Upper lobe of right lung (tissue), 1 donor: ENCODE measurements around the gene HAL. TPM values are rescaled to one million over a fixed set of nuclear protein-coding genes. Genes with fewer than 3 reads are reported as not detected.

ENCODE experiments used
- ATAC-seq: fragments of 200-7000 bp; cut with Tn5 transposase; one replicate; pipeline ENCODE4 v1.9.1; 2020; ENCODE audit warnings: mild to moderate bottlenecking, moderate library complexity
- DNase-seq: peaks from one replicate; pipeline ENCODE4 v3.0.0-alpha.2; 2020
- H3K27ac ChIP-seq: fragments of 200-600 bp; one replicate; pipeline ENCODE4 v1.8.0; 2022
- H3K27me3 ChIP-seq: fragments of 200-600 bp; one replicate; pipeline ENCODE4 v1.8.0; 2022; ENCODE audit warnings: mild to moderate bottlenecking
- H3K36me3 ChIP-seq: fragments of 200-600 bp; one replicate; pipeline ENCODE4 v1.8.0; 2022
- H3K4me1 ChIP-seq: fragments of 200-600 bp; one replicate; pipeline ENCODE4 v1.8.0; 2022
- H3K4me3 ChIP-seq: fragments of 200-600 bp; one replicate; pipeline ENCODE4 v1.8.0; 2022; ENCODE audit warnings: mild to moderate bottlenecking
- H3K9me3 ChIP-seq: fragments of 200-600 bp; one replicate; pipeline ENCODE4 v1.8.0; 2022
- intact Hi-C: fragments of 100-400 bp; cut with DNase I; formaldehyde crosslinking; loops from one replicate; pipeline ENCODE4 v1.11.0; 2022
- total RNA-seq: library from RNA; stranded (reverse); fragmentation: NEBNext Ultra II Directional; extraction: Animal tissue kit (Norgen Biotek cat#: 25700); gene quantifications from one replicate; pipeline ENCODE4 v1.2.1, GENCODE V29; 2021
- TF ChIP-seq, protein P1 (sequence below): fragments of 200-600 bp; IDR thresholded peaks from one replicate; pipeline ENCODE4 v1.8.0; 2022; ENCODE audit warnings: antibody characterized with exemption
- donor health status: DM: no; HTN: yes; CAD: no; lungs with severe emphysema.

HAL gene
- total RNA-seq, 1 donor from 2014 or later: 6.2 TPM

DNA sequence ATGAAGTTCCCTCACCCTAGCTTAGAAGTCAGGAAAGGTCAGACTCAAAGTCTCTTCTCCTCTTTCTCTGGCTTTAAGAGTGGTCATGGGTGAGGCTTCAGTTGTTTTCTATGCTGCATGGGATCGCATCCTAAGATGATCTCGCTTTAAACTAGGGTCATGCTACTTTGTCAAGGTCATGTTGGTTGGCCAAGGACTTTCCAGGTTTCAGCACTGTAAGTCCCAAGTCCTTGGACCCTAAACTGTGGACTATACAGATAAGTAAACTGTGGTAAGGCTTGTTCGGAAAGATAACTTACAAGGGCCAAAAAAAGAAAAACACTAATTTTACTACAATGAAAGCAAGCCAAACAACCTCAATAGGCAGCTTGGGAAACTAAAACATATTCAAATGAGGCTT, 17.4 kb downstream of the HAL start:
- H3K4me3 ChIP-seq: no peak overlapping the region
- H3K36me3 ChIP-seq: no peaks in the 10 kb centered on the region
- DNase-seq (no peak), ATAC-seq (no peak)
- no peaks in the 10 kb centered on the region for H3K9me3 ChIP-seq
- intact Hi-C loops: no loop called here
- H3K4me1 ChIP-seq: no peaks in the 10 kb centered on the region
- H3K27me3 ChIP-seq: no peaks in the 10 kb centered on the region
- TF ChIP-seq, protein P1, sequence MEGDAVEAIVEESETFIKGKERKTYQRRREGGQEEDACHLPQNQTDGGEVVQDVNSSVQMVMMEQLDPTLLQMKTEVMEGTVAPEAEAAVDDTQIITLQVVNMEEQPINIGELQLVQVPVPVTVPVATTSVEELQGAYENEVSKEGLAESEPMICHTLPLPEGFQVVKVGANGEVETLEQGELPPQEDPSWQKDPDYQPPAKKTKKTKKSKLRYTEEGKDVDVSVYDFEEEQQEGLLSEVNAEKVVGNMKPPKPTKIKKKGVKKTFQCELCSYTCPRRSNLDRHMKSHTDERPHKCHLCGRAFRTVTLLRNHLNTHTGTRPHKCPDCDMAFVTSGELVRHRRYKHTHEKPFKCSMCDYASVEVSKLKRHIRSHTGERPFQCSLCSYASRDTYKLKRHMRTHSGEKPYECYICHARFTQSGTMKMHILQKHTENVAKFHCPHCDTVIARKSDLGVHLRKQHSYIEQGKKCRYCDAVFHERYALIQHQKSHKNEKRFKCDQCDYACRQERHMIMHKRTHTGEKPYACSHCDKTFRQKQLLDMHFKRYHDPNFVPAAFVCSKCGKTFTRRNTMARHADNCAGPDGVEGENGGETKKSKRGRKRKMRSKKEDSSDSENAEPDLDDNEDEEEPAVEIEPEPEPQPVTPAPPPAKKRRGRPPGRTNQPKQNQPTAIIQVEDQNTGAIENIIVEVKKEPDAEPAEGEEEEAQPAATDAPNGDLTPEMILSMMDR: no peak
- H3K27ac ChIP-seq: no peak overlapping the region

DNA sequence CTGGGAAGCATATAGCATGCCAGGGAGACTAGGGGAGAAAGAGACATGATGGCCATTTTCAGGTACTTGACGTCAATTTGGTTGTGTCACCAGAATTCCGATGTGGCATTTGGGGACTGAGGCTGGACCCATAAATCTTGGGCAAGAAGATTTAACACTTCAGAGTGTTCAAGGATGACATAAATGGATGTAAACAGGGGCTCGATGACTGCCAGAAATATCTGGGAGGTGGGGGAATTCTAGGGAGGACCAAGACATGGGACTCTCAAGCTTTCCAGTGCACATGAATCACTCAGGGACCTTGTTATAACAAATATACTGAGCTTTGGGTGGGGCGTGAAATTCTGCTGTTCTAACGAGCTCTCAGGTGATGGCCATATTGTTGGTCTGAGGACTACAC, 17.8 kb downstream of the HAL start:
- Histone ChIP-seq H3K9me3 (no peaks in the 10 kb centered on the region), H3K4me3 (no peak overlapping the region), H3K27ac (no peak overlapping the region), H3K27me3 (no peaks in the 10 kb centered on the region), H3K36me3 (no peaks in the 10 kb centered on the region), H3K4me1 (no peaks in the 10 kb centered on the region)
- intact Hi-C loops: no loop called here
- TF ChIP-seq, protein P1: no peak
- no peak for DNase-seq
- no peak for ATAC-seq

DNA sequence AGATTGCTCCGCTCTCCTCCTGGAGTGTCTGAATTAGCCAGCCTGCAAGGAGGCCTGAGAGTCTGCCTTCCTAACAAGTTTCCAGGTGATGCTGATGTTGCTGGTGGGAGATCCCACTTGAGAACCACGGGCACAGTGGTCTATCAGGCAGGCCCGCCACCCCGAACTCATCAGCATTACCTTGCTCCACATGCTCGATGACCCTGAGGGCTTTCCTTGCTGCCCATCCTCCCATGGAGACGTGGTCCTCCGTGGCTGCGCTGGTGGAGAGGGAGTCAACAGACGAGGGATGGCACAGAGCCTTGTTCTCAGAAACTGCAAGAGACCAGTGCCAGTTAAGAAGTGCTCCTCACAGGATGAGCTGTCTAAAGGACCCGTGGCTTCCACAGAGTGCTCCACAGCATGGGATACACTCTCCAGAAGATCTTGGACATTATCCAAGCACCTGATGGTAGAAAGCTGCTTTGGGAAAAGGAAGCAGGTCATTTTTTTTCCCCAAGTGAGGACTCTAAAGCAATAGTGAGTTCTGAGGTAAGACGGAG, 18.3 kb downstream of the HAL start:
- TF ChIP-seq, protein P1: no peak
- Histone ChIP-seq H3K4me3 (no peak overlapping the region), H3K36me3 (no peaks in the 10 kb centered on the region), H3K4me1 (no peaks in the 10 kb centered on the region), H3K27ac (no peak overlapping the region), H3K9me3 (no peaks in the 10 kb centered on the region), H3K27me3 (no peaks in the 10 kb centered on the region)
- no peak for DNase-seq
- ATAC-seq: no peak
- intact Hi-C loops: no loop called here

DNA sequence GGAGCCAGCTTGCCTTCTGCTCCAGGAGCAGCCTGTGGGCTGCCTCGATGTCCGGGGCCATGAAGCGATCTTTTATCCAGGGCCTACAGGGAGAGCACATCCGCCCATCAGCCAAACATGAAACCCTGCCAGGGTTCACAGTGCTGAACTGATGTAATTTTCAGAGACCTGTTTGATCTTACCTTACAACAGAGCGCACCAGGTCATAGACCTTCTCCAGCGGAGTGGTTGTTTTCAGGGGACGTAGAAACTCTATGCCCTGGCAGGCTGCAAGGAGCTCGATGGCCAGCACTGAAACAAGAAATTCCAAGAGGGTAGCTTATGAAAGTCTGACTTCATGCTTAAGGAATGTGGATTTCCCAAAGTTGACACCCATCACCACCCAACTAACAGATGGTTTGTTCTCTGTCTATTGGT, 19.7 kb downstream of the HAL start:
- intact Hi-C loops: no loop called here
- no peak overlapping the region for H3K4me3 ChIP-seq
- no peaks in the 10 kb centered on the region for H3K9me3 ChIP-seq
- no peaks in the 10 kb centered on the region for H3K4me1 ChIP-seq
- TF ChIP-seq, protein P1: no peak
- no peak for DNase-seq
- no peaks in the 10 kb centered on the region for H3K27me3 ChIP-seq
- no peak for ATAC-seq
- no peaks in the 10 kb centered on the region for H3K36me3 ChIP-seq
- no peak overlapping the region for H3K27ac ChIP-seq

DNA sequence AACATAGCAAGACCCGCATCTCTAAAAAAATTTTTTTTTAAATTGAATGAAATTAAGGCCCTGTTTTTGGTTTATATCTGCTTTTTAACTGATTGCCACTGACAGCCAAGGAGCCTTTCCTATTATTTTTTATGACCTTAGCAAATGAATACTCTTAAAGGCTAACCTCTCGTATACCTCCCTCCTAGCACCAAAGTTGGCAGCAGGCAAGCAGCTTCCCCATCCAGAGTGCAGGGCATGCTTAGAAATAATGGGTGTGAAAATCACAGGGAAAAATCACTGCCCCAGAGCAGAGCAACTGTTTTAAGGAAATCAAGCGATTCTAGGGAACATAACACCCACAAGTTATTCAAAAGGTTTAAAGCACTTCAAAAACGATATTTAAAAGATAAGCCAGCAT, 20.7 kb downstream of the HAL start:
- ATAC-seq (no peak), DNase-seq (no peak)
- intact Hi-C loops: no loop called here
- H3K9me3 ChIP-seq: no peaks in the 10 kb centered on the region
- no peak overlapping the region for H3K27ac ChIP-seq
- H3K27me3 ChIP-seq: no peaks in the 10 kb centered on the region
- H3K4me3 ChIP-seq: no peak overlapping the region
- no peaks in the 10 kb centered on the region for H3K36me3 ChIP-seq
- TF ChIP-seq, protein P1: no peak
- H3K4me1 ChIP-seq: no peaks in the 10 kb centered on the region

DNA sequence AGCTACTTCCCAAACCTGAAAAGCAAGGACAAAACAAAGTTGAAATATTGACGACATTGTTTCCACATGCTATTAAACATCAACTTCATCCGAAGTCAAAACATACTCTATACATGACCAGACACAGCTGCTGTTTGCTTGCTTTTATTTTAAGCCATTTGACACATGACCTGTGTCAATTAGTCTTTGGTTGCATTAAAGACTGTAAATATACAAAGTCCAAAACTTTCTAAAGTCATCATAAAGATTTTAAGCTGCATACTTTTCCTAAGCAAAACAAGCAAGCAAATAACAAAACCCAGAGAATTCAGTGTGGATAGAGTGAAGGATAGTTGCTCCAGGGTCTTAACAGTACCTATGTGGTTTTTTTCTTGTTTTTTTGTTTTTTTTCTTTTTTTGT, 21.8 kb downstream of the HAL start:
- no peaks in the 10 kb centered on the region for H3K36me3 ChIP-seq
- TF ChIP-seq, protein P1: no peak
- no peaks in the 10 kb centered on the region for H3K9me3 ChIP-seq
- DNase-seq: no peak
- H3K27me3 ChIP-seq: no peaks in the 10 kb centered on the region
- H3K4me3 ChIP-seq: no peak overlapping the region
- no peak overlapping the region for H3K27ac ChIP-seq
- no peak for ATAC-seq
- H3K4me1 ChIP-seq: no peaks in the 10 kb centered on the region
- intact Hi-C loops: no loop called here
